ENCODE results near the gene RAD50.

The RAD50 gene

GRCh38 chr5:132661231-132662003, 104.6 kb downstream of the RAD50 start:
- no peak for DNase-seq (ENCODE audit: low read depth)

GRCh38 chr5:132662004-132662401, 105.2 kb downstream of the RAD50 start:
- DNase-seq (ENCODE audit: low read depth), result no peak

- DNase-seq (ENCODE audit: low read depth), result no peak
Observed at GRCh38 chr5:132662925-132663770, 106.4 kb downstream of the RAD50 start.

GRCh38 chr5:132663771-132664695, 107.3 kb downstream of the RAD50 start:
- no peak for DNase-seq (ENCODE audit: low read depth)

- no peak for DNase-seq (ENCODE audit: low read depth)
Observed at GRCh38 chr5:132664696-132665209, 108.0 kb downstream of the RAD50 start.

- DNase-seq (ENCODE audit: low read depth), result no peak
Observed at GRCh38 chr5:132665574-132666080, 108.8 kb downstream of the RAD50 start.

GRCh38 chr5:132666310-132667123, 109.7 kb downstream of the RAD50 start:
- no peak for DNase-seq (ENCODE audit: low read depth)

- DNase-seq (ENCODE audit: low read depth), result no peak
Observed at GRCh38 chr5:132667309-132667708, 110.5 kb downstream of the RAD50 start.

GRCh38 chr5:132667761-132668705, 111.3 kb downstream of the RAD50 start:
- DNase-seq (ENCODE audit: low read depth), result no peak

- DNase-seq (ENCODE audit: low read depth), result no peak
Observed at GRCh38 chr5:132668706-132669454, 112.1 kb downstream of the RAD50 start.

- no peak for DNase-seq (ENCODE audit: low read depth)
Observed at GRCh38 chr5:132669455-132669820, 112.7 kb downstream of the RAD50 start.

- DNase-seq (ENCODE audit: low read depth), result no peak
Observed at GRCh38 chr5:132669966-132670882, 113.4 kb downstream of the RAD50 start.

- no peak for DNase-seq (ENCODE audit: low read depth)
Observed at GRCh38 chr5:132671000-132671399, 114.2 kb downstream of the RAD50 start.

GRCh38 chr5:132673488-132673887, 116.7 kb downstream of the RAD50 start:
- DNase-seq (ENCODE audit: low read depth), result no peak

- no peak for DNase-seq (ENCODE audit: low read depth)
Observed at GRCh38 chr5:132673939-132674630, 117.3 kb downstream of the RAD50 start, which contains the start of gene IL4. Gene IL4, plus strand, starts transcription at chr5:132673989. Its CDS starts 62 bp downstream, at chr5:132674051.

- no peak for DNase-seq (ENCODE audit: low read depth)
Observed at GRCh38 chr5:132674671-132675506, 118.1 kb downstream of the RAD50 start.
